ENCODE data around the gene RFTN1. TPM values are rescaled to one million over a fixed set of nuclear protein-coding genes. Genes with fewer than 3 reads are reported as not detected.

The RFTN1 gene
- total RNA-seq, 1 donor from 2014 or later, result 41.8 TPM

DNA sequence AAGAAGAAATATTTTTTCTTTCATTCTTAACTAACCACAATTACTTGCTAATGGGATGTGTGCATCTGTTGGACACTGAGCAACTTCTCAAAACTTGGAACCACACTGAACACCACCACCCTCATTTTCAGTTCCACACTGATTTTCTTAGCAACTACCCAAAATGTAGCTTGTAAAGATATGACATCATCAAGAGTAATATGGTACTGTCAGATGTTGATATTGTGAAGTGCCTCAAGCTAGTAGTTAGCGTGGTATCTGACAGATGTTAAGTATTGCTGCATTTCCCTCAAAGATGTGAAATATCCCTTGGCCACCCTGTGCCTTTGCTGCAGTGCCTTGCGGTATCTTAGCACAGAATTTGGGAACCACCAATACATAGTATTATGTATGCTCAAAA, 9.3 kb downstream of the RFTN1 start:
- TF ChIP-seq, protein P1, sequence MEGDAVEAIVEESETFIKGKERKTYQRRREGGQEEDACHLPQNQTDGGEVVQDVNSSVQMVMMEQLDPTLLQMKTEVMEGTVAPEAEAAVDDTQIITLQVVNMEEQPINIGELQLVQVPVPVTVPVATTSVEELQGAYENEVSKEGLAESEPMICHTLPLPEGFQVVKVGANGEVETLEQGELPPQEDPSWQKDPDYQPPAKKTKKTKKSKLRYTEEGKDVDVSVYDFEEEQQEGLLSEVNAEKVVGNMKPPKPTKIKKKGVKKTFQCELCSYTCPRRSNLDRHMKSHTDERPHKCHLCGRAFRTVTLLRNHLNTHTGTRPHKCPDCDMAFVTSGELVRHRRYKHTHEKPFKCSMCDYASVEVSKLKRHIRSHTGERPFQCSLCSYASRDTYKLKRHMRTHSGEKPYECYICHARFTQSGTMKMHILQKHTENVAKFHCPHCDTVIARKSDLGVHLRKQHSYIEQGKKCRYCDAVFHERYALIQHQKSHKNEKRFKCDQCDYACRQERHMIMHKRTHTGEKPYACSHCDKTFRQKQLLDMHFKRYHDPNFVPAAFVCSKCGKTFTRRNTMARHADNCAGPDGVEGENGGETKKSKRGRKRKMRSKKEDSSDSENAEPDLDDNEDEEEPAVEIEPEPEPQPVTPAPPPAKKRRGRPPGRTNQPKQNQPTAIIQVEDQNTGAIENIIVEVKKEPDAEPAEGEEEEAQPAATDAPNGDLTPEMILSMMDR (IDR thresholded peaks at IDR 0.05; ENCODE audit: unreplicated experiment), result no peak
- Mint-ChIP-seq H3K9me3 (ENCODE audit: unreplicated experiment) (no peaks in the 10 kb centered on the region), H3K27ac (ENCODE audit: unreplicated experiment) (no peak overlapping the region), H3K4me3 (ENCODE audit: unreplicated experiment) (no peak overlapping the region), H3K36me3 (ENCODE audit: low read depth, unreplicated experiment) (peaks cover 23% of the 10 kb centered on the region), H3K27me3 (ENCODE audit: unreplicated experiment) (peaks cover 5% of the 10 kb centered on the region), H3K4me1 (ENCODE audit: unreplicated experiment) (peaks cover 5% of the 10 kb centered on the region)
- DNase-seq (ENCODE audit: low spot score), result no peak

DNA sequence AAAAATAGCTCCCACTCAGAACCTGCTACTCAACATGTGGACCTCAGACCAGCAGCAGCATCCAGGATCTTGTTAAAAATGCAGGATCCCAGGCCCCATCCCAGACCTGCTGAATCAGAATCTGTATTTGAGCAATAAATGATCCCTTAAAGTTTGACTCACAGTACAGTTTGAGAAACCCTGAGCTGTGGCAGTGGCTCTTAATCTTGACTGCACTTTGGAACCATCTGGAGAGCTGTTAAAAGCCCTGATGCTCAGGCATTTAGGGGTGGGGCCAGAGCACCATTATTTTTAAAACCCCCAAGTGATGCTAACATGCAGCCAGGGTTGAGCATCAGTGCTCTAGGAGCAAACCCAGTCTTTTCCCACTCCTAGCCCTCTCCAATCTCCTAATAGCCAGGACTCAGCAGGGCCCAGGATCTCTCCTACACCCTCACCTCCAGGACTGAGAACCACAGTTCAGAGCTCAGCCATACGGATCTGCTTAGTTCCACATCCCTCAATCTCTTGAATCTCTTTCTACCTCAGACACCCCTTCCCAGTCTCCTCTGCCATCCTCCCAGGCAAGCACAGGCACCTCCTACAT, 10.2 kb downstream of the RFTN1 start:
- TF ChIP-seq, protein P1 (IDR thresholded peaks at IDR 0.05; ENCODE audit: unreplicated experiment), result no peak
- H3K4me3 Mint-ChIP-seq (ENCODE audit: unreplicated experiment), result no peak overlapping the region
- H3K9me3 Mint-ChIP-seq (ENCODE audit: unreplicated experiment), result no peaks in the 10 kb centered on the region
- no peak overlapping the region for H3K27ac Mint-ChIP-seq (ENCODE audit: unreplicated experiment)
- peaks cover 23% of the 10 kb centered on the region for H3K36me3 Mint-ChIP-seq (ENCODE audit: low read depth, unreplicated experiment)
- H3K4me1 Mint-ChIP-seq (ENCODE audit: unreplicated experiment), result peaks cover 8% of the 10 kb centered on the region
- no peak for DNase-seq (ENCODE audit: low spot score)
- peaks cover 5% of the 10 kb centered on the region for H3K27me3 Mint-ChIP-seq (ENCODE audit: unreplicated experiment)

DNA sequence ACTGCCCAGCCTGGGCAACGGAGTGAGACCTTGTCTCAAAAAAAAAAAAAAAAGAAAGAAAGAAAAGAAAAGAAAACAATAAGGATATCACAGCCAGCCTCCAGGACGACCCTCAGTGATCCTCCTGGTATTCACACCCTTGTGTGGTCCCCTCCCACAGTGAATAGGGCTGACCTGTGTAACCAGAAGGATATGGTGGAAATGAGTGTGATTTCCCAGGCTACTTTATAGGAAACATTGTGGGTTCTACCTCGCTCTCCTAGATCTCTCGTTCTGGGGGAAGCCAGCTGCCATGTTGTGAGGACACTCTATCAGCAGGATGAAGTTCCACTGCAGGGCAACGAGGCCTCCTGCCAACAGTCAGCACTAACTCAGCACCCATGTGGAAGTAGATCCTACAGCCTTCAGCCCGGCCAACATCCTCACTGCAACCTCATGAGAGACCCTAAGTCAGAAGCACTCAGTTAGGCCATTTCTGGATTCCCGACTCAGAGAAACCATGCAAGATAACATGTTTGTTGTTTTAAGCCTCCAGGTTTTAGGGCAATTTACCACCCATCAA, 11.1 kb downstream of the RFTN1 start:
- TF ChIP-seq, protein P1 (IDR thresholded peaks at IDR 0.05; ENCODE audit: unreplicated experiment), result no peak
- H3K27ac Mint-ChIP-seq (ENCODE audit: unreplicated experiment), result no peak overlapping the region
- H3K9me3 Mint-ChIP-seq (ENCODE audit: unreplicated experiment), result no peaks in the 10 kb centered on the region
- H3K27me3 Mint-ChIP-seq (ENCODE audit: unreplicated experiment), result peaks cover 2% of the 10 kb centered on the region
- H3K4me3 Mint-ChIP-seq (ENCODE audit: unreplicated experiment), result no peak overlapping the region
- DNase-seq (ENCODE audit: low spot score), result no peak
- peaks cover 11% of the 10 kb centered on the region for H3K4me1 Mint-ChIP-seq (ENCODE audit: unreplicated experiment)
- peaks cover 24% of the 10 kb centered on the region for H3K36me3 Mint-ChIP-seq (ENCODE audit: low read depth, unreplicated experiment)

DNA sequence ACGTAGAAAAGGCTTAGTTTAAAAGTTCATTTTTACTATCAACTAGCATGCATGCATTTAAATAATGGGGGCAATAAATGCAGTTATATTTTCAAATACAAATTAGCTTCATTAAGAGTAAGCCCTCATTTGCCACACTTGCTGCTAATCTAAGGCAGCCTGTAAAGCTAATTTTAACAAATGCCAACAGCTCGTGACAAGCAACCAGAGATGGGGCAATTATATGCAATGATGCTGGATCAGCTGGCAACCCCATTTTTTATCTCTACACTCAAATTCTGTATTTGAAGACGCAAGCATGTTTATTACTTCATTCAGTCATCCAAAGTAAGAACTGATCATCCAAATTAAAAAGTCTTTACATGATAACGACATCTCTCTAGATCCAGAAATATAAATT, 12.1 kb downstream of the RFTN1 start:
- H3K9me3 Mint-ChIP-seq (ENCODE audit: unreplicated experiment), result no peaks in the 10 kb centered on the region
- no peak overlapping the region for H3K27ac Mint-ChIP-seq (ENCODE audit: unreplicated experiment)
- peaks cover 2% of the 10 kb centered on the region for H3K27me3 Mint-ChIP-seq (ENCODE audit: unreplicated experiment)
- TF ChIP-seq, protein P1 (IDR thresholded peaks at IDR 0.05; ENCODE audit: unreplicated experiment), result no peak
- no peak for DNase-seq (ENCODE audit: low spot score)
- H3K4me1 Mint-ChIP-seq (ENCODE audit: unreplicated experiment), result peaks cover 11% of the 10 kb centered on the region
- peaks cover 23% of the 10 kb centered on the region for H3K36me3 Mint-ChIP-seq (ENCODE audit: low read depth, unreplicated experiment)
- no peak overlapping the region for H3K4me3 Mint-ChIP-seq (ENCODE audit: unreplicated experiment)

DNA sequence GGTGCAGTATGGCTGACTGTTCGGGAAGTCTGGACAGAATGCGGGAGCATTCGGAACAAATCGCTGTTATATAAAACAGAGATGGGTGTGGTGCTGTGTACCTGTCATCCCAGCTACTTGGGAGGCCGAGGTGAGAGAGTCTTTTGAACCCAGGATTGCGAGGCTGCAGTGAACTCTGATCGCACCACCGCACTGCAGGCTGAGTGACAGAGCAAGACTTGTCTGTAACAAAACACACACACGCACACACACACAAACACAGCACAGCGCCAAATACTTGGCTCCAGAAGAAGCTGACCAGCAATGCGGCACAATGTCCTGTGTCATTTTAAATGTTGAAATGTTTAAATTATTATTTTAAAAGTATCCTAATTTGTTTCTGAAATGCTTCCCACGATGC, 12.6 kb downstream of the RFTN1 start:
- TF ChIP-seq, protein P1 (IDR thresholded peaks at IDR 0.05; ENCODE audit: unreplicated experiment), result no peak
- Mint-ChIP-seq H3K36me3 (ENCODE audit: low read depth, unreplicated experiment) (peaks cover 23% of the 10 kb centered on the region), H3K27ac (ENCODE audit: unreplicated experiment) (no peak overlapping the region), H3K9me3 (ENCODE audit: unreplicated experiment) (no peaks in the 10 kb centered on the region), H3K27me3 (ENCODE audit: unreplicated experiment) (peaks cover 2% of the 10 kb centered on the region), H3K4me3 (ENCODE audit: unreplicated experiment) (no peak overlapping the region), H3K4me1 (ENCODE audit: unreplicated experiment) (peaks cover 11% of the 10 kb centered on the region)
- no peak for DNase-seq (ENCODE audit: low spot score)
